Body of pancreas (tissue), 4 donors: ENCODE measurements around the gene FNDC5.

Source experiments
- POLR2A ChIP-seq, 3 donors: fragments of 450-650 bp; IDR thresholded peaks; one replicate each; pipeline ENCODE4 v1.6.1; 2016; ENCODE audit warnings: antibody characterized with exemption in 3 of 3, mild to moderate bottlenecking in 2 of 3
- TF ChIP-seq, protein P1 (sequence below), 7 experiments: fragments of 450-650 bp in 4 of 7; fragments of 200-600 bp in 3 of 7; sonication (generic) in 3 of 7; IDR thresholded peaks; one replicate each; pipeline ENCODE4 v1.5.1; 2016 to 2019; ENCODE audit warnings: antibody characterized with exemption in 7 of 7

DNA sequence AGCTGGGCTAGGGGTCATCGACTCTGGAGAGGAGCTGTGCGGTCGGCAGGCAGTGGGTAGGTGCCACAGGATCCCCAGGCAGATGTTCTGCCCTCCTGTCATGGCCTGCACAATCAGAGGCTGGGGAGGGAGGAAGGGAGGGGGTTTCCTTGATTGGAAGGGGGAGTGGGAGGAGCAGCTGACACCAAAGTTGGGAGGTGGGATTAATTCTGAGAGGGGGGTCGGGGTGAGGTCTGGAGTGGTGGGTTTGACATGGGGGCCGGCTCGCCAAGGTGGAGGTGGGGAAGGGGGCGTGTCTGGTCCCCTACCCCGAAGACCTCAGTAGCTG lies 14.9 kb upstream of the FNDC5 start:
- TF ChIP-seq, protein P1, sequence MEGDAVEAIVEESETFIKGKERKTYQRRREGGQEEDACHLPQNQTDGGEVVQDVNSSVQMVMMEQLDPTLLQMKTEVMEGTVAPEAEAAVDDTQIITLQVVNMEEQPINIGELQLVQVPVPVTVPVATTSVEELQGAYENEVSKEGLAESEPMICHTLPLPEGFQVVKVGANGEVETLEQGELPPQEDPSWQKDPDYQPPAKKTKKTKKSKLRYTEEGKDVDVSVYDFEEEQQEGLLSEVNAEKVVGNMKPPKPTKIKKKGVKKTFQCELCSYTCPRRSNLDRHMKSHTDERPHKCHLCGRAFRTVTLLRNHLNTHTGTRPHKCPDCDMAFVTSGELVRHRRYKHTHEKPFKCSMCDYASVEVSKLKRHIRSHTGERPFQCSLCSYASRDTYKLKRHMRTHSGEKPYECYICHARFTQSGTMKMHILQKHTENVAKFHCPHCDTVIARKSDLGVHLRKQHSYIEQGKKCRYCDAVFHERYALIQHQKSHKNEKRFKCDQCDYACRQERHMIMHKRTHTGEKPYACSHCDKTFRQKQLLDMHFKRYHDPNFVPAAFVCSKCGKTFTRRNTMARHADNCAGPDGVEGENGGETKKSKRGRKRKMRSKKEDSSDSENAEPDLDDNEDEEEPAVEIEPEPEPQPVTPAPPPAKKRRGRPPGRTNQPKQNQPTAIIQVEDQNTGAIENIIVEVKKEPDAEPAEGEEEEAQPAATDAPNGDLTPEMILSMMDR (IDR thresholded peaks at IDR 0.05): no peak
- TF ChIP-seq POLR2A (IDR thresholded peaks at IDR 0.05): no peak
